Ecto neural progenitor cell (in vitro differentiated cells): ENCODE measurements around the gene NTM.
"Not testable (repeated sequence)": the region's sequence is repeated elsewhere in the genome, so short reads cannot be mapped to it uniquely, and the experiment has no call there.

ENCODE experiments used
- DNase-seq: peaks from one replicate; pipeline ENCODE4 v3.0.0-alpha.2; 2018; ENCODE audit warnings: low spot score

NTM gene

GRCh38 chr11:131463649-131464425 lies 93.4 kb downstream of the NTM start:
- DNase-seq, result no peak

GRCh38 chr11:131464461-131464860 lies 94.0 kb downstream of the NTM start:
- DNase-seq, result no peak

GRCh38 chr11:131465039-131465438 lies 94.6 kb downstream of the NTM start:
- DNase-seq, result no peak

DNA sequence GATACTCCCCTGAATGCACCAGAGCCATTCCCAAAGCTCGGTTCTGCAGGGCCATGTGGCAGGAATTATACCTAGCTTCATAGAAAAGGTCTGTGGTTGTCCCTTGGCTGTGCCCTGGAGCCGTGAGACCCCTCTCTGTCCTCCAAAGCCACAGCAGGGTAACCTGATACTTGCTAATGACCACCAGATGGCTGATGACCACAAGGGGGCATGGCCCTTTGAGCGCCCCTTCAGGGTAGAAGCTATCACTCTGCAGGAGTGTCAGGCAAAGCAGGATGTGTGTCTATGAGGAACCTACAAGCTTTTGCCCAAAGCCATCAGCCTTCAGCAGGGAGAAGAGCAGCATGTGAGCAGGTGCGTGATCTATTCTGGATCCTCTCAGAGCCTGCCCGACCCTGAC lies 95.3 kb downstream of the NTM start:
- peak; percentile 79 for DNase-seq

DNA sequence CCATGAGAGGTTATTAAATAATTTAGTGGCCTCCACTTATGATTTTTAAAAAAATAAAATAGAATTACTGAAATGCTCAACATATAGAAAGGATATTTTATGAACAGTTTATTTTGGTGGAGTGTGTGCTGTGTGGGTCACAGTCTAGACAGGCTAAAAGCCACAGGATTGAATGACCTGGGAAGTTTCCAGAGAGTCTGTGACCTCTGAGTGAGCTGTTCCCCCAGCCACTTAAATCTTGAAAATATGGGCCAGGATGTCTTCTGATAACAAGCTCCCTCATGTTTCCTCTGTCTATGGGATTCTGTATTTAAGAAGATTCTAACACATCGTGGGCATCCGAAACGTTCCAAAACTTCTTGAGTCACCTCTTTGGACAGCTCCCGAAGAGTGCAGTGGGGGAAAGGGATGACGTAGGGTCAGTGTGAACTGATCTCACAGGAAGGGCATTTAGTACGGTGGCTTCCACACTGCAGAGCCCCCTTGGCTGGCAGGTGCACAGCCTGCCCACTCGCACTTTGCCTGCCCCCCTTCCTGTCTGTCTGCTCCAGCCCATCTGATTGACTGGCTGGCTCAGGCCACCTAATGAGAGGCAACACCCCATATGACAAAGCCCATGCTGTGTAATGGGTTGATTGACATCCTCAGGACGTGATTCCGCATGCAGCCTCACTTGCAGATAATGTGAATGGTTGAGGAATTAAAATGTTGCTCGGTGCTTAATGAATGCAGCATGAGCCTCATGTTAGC lies 97.4 kb downstream of the NTM start:
- no peak for DNase-seq

GRCh38 chr11:131468565-131468964 lies 98.2 kb downstream of the NTM start:
- no peak for DNase-seq

GRCh38 chr11:131470216-131470925 lies 100.0 kb downstream of the NTM start:
- DNase-seq, result no peak

DNA sequence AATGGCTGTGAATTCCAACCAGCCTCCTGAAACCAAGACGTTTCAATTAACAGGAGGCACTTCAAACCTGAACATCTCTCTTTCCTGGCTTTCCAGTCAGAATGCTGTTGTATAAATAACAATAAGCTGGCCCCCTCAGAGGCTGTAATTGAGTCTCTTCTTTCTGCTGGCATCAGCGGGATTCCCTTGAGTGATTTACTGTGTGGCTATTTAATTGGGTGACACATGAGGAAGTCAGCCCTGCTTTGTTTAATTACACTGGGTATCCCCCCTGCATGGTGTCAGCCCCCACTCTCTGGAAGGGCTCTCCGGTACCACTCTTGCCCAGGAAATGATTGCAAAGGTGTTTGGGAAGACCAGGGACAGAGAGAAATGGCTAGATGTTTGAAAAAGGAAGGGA lies 101.6 kb downstream of the NTM start:
- DNase-seq, result no peak

DNA sequence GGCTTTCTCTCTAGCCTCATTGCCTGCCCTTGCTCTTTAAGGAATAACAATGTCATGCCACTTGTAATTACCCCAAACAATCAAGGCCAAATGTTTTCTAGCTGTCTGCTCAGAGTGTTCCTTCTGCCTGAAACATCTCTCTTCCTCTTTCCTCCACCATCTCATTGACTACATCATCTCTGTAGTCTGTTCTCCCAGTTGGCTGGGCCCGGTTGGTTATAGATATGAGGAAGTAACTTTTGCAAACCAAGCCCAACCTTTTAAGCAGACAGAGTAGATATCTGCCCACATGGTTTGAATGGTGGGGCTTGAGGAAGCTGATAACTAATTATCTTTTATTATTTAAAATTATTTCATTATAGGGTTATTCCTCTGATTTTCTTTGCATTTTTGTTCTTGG lies 104.5 kb downstream of the NTM start:
- no peak for DNase-seq

DNA sequence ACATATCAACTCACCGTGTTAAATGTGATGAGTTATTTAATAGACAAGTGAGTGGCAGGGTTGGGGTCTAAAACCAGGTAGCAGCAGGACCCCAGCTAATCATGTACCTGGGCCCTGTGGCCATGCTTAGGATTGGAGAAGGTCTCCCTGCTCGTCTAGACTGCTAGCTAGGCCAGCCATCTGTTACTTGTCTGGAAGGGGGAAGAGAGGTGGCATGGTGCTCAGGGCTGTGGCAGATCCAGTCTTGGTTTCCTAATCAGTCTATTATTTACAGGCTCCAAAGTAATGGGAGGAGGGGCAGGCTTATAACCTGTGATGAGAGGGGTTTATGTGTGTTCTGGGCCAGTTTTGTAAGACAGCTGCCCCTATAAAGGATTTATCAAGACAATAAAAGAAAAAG lies 105.9 kb downstream of the NTM start:
- no peak for DNase-seq

- no peak for DNase-seq
These were observed 107.9 kb downstream of the NTM start for GRCh38 chr11:131478341-131478740.

- no peak for DNase-seq
These were observed 110.9 kb downstream of the NTM start for GRCh38 chr11:131481303-131481702.

DNA sequence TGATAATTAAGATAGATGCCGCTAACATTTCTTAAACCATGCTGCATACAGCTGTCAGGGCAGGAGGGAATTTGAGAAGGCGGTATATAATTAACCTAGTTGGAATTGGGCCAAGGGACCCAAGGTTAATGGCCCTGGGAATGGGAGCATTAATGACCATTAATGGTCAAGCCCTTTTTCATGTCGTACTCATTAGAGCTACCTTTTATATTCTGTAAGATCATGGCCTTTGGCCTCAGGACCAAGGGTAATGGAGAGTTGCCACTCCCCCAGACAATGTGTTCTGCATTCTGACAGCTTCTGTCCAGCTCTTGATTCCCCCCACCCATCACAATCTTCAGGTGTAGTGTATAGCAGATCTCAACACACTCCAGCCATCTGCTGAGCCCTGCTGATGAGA lies 111.6 kb downstream of the NTM start:
- DNase-seq, result no peak

DNA sequence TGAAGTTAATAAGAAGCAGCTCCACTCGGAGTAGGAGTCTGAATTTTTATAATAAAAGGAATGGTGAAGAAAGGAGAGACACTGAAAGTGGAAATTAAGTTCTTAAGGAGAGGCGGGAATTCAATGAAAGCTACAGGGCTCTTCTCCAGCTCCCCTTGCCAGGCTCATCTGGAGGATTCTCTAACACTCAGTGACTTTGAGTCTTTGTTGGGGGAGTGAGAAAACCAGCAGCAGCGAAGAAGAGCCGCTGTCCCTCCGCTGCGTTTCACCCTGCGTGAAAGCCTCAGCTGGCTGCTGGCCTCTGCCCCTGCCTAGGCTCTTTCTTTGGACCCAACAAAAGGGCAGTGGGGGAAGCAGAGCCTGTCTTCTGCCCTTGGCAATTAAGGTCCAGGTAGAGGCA lies 113.0 kb downstream of the NTM start:
- no peak for DNase-seq

- DNase-seq, result no peak
These were observed 113.5 kb downstream of the NTM start for GRCh38 chr11:131483877-131484276.

DNA sequence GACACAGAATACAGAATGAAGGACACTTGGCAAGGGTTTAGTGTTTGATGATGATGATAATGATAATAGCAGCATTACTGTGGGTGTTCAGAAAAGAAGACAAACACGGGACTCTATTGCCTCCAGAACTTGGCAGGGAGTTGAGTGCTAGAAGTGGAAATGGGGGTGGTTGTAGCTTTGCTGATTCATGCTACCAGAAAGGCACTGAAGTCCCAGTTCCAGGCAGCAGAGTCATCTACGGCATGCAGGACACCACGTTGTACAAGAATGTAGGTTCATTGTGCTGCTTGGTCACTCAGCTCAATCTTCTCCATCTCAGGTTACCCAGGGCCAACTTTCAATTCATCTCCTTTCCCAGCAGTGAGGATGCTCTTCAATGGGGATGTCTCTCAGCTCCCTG lies 115.7 kb downstream of the NTM start:
- DNase-seq, result no peak

- no peak for DNase-seq
These were observed 116.7 kb downstream of the NTM start for GRCh38 chr11:131486937-131487635.

GRCh38 chr11:131488238-131488637 lies 117.8 kb downstream of the NTM start:
- no peak for DNase-seq

- no peak for DNase-seq
These were observed 121.1 kb downstream of the NTM start for GRCh38 chr11:131491503-131491902.

DNA sequence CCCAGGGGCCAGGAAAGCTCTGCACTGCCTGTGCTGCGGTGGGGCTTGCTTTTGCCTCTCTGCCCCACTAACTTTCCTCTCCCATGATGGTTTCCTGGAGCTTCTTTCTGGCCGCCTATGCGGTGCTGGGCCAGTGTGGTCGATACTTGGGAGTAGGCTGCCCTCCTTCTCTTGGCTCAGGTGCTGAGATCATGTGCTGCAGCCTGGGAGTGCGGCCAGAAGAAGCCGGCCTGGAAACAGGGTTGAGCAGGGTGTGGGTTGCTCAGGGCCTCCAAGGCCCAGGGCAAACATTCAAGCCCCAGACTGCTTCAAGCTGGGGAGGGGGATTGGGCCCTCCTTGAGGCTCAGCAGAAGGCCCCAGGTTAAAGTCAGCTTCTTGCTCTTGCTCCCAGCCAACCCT lies 125.0 kb downstream of the NTM start:
- DNase-seq, result no peak

- not testable (repeated sequence) for DNase-seq
These were observed 127.3 kb downstream of the NTM start for GRCh38 chr11:131497686-131498085.

GRCh38 chr11:131498631-131499160 lies 128.3 kb downstream of the NTM start:
- no peak for DNase-seq
